Gastrocnemius medialis (tissue), 4 donors: Measurements from ENCODE around the gene COASY. TPM values are rescaled to one million over a fixed set of nuclear protein-coding genes. Genes with fewer than 3 reads are reported as not detected.

ENCODE experiments used
- ATAC-seq, 2 donors: fragments of 150-250 bp; one replicate each; pipeline ENCODE4 v1.9.1; 2016
- DNase-seq, 2 donors: peaks; one replicate each; pipeline ENCODE4 v3.0.0-alpha.2; 2019
- H3K27ac ChIP-seq, 4 donors: fragments of 200-600 bp; sonication (generic); 1 replicate in 1 of 4; 2 replicates in 3 of 4; pipeline ENCODE4 v1.5.1; 2016 to 2018; ENCODE audit warnings: mild to moderate bottlenecking in 2 of 4, moderate library complexity in 1 of 4
- H3K27me3 ChIP-seq, 3 donors: fragments of 200-600 bp; sonication (generic) in 2 of 3; 1 replicate in 1 of 3; 2 replicates in 2 of 3; pipeline versions ENCODE4 v1.5.1 to v1.6.0; 2016 to 2019; ENCODE audit warnings: mild to moderate bottlenecking in 1 of 3, moderate library complexity in 1 of 3
- H3K36me3 ChIP-seq, 2 donors: fragments of 200-600 bp; sonication (generic) in 1 of 2; one replicate each; pipeline ENCODE4 v1.5.1; 2017 to 2018
- H3K4me1 ChIP-seq, 2 donors: fragments of 200-600 bp; sonication (generic) in 1 of 2; one replicate each; pipeline ENCODE4 v1.5.1; 2016 to 2017; ENCODE audit warnings: mild to moderate bottlenecking in 2 of 2
- H3K4me3 ChIP-seq, 4 donors: fragments of 200-600 bp; sonication (generic) in 3 of 4; 1 replicate in 1 of 4; 2 replicates in 3 of 4; pipeline ENCODE4 v1.5.1; 2016 to 2019; ENCODE audit warnings: mild to moderate bottlenecking in 2 of 4
- H3K9me3 ChIP-seq, 3 donors: fragments of 200-600 bp; sonication (generic) in 2 of 3; 1 replicate in 1 of 3; 2 replicates in 2 of 3; pipeline ENCODE4 v1.5.1; 2016 to 2019
- CTCF ChIP-seq, 5 experiments: fragments of 450-650 bp in 3 of 5; fragments of 200-600 bp in 2 of 5; sonication (generic) in 2 of 5; IDR thresholded peaks in 4 of 5; conservative IDR thresholded peaks in 1 of 5; 1 replicate in 4 of 5; 2 replicates in 1 of 5; pipeline ENCODE4 v1.5.1; 2016 to 2019; ENCODE audit warnings: antibody characterized with exemption in 5 of 5, mild to moderate bottlenecking in 3 of 5, moderate library complexity in 3 of 5
- POLR2A ChIP-seq, 2 donors: fragments of 450-650 bp; IDR thresholded peaks; one replicate each; pipeline ENCODE4 v1.6.1; 2017; ENCODE audit warnings: antibody characterized with exemption in 2 of 2, mild to moderate bottlenecking in 2 of 2, moderate library complexity in 2 of 2
- in situ Hi-C, 4 donors: fragments of 200-750 bp; cut with MboI; loops; one replicate each; pipeline versions ENCODE4 v1.15.0 to v1.8.0; 2017; ENCODE audit warnings: low sequenced_read_pairs in 4 of 4
- intact Hi-C: fragments of 100-400 bp; cut with DNase I; formaldehyde crosslinking; loops from one replicate; pipeline ENCODE4 v1.15.1; 2023; ENCODE audit warnings: low total_unique reads
- total RNA-seq, 4 donors: library from RNA; depleted of rRNA; stranded (reverse); fragments of >200 nt; gene quantifications; one replicate each; pipeline versions ENCODE4 v1.1.0 to v1.2.3, GENCODE V29; 2016

The COASY gene
- total RNA-seq, 4 donors from 2014 or later: 22.4 to 39.9 (median 27.5) TPM

GRCh38 chr17:42585353-42585752 lies 23.4 kb downstream of the COASY start:
- in situ Hi-C loops: loop anchor here (10.0 to 25.0 kb wide), 4 partner anchors 99 to 179 kb away; partner anchors contain the start of genes CCR10 (in 3 of the 4), CNTNAP1 (in 3 of the 4), PLEKHH3 (in 2 of the 4) and RAMP2 (in 2 of the 4)
- DNase-seq: no peak
- H3K36me3 ChIP-seq: peaks cover 0 to 97% of the 10 kb centered on the region in 2 donors
- H3K4me3 ChIP-seq: no peak overlapping the region
- TF ChIP-seq CTCF (IDR thresholded peaks at IDR 0.05 in 4 of 5, conservative IDR thresholded peaks at IDR 0.05 in 1 of 5) (no peak), POLR2A (IDR thresholded peaks at IDR 0.05) (no peak)
- H3K9me3 ChIP-seq: no peaks in the 10 kb centered on the region
- H3K27me3 ChIP-seq: no peaks in the 10 kb centered on the region
- peaks cover 14 to 29% of the 10 kb centered on the region in 2 donors for H3K4me1 ChIP-seq
- peak in 1 of 2 donors; percentile 32 for ATAC-seq
- intact Hi-C loops: no loop called here
- H3K27ac ChIP-seq: peak overlapping the region in 3 of 4 donors; percentile 4 to 61 (median 46)

- no peaks in the 10 kb centered on the region for H3K9me3 ChIP-seq
- H3K36me3 ChIP-seq: peaks cover 0 to 97% of the 10 kb centered on the region in 2 donors
- intact Hi-C loops (no loop called here), in situ Hi-C loops (loop anchor here (10.0 to 25.0 kb wide), 4 partner anchors 98 to 178 kb away; partner anchors contain the start of genes CCR10 (in 3 of the 4), CNTNAP1 (in 3 of the 4), PLEKHH3 (in 2 of the 4) and RAMP2 (in 2 of the 4))
- TF ChIP-seq CTCF (IDR thresholded peaks at IDR 0.05 in 4 of 5, conservative IDR thresholded peaks at IDR 0.05 in 1 of 5) (no peak), POLR2A (IDR thresholded peaks at IDR 0.05) (no peak)
- ATAC-seq: peak in 1 of 2 donors; percentile 19
- no peak for DNase-seq
- no peaks in the 10 kb centered on the region for H3K27me3 ChIP-seq
- H3K4me1 ChIP-seq: peaks cover 14 to 29% of the 10 kb centered on the region in 2 donors
- peak overlapping the region in 3 of 4 donors; percentile 13 to 61 (median 59) for H3K27ac ChIP-seq
- no peak overlapping the region for H3K4me3 ChIP-seq
Measured at GRCh38 chr17:42586514-42587230, 24.7 kb downstream of the COASY start.

GRCh38 chr17:42590886-42591285 lies 28.9 kb downstream of the COASY start:
- peaks cover 14 to 22% of the 10 kb centered on the region in 2 donors for H3K4me1 ChIP-seq
- in situ Hi-C loops (loop anchor here in 2 of 4 donors (25.0 kb wide), 2 partner anchors 96 to 171 kb away; partner anchors contain the start of genes CCR10 (in 2 of the 2), CNTNAP1 (in 2 of the 2), PLEKHH3 (in 2 of the 2) and RAMP2 (in 1 of the 2)), intact Hi-C loops (no loop called here)
- DNase-seq (no peak), ATAC-seq (no peak)
- H3K27ac ChIP-seq: no peak overlapping the region
- TF ChIP-seq POLR2A (IDR thresholded peaks at IDR 0.05): no peak
- TF ChIP-seq CTCF (IDR thresholded peaks at IDR 0.05 in 4 of 5, conservative IDR thresholded peaks at IDR 0.05 in 1 of 5): no peak
- no peak overlapping the region for H3K4me3 ChIP-seq
- no peaks in the 10 kb centered on the region for H3K27me3 ChIP-seq
- no peaks in the 10 kb centered on the region for H3K9me3 ChIP-seq
- peaks cover 0 to 60% of the 10 kb centered on the region in 2 donors for H3K36me3 ChIP-seq

GRCh38 chr17:42591411-42591810 lies 29.5 kb downstream of the COASY start:
- intact Hi-C loops: no loop called here
- peaks cover 0 to 55% of the 10 kb centered on the region in 2 donors for H3K36me3 ChIP-seq
- in situ Hi-C loops: loop anchor here in 2 of 4 donors (25.0 kb wide), 2 partner anchors 96 to 171 kb away; partner anchors contain the start of genes CCR10 (in 2 of the 2), CNTNAP1 (in 2 of the 2), PLEKHH3 (in 2 of the 2) and RAMP2 (in 1 of the 2)
- no peak overlapping the region for H3K4me3 ChIP-seq
- ATAC-seq (no peak), DNase-seq (no peak)
- H3K27ac ChIP-seq: no peak overlapping the region
- no peak for TF ChIP-seq POLR2A (IDR thresholded peaks at IDR 0.05)
- TF ChIP-seq CTCF (IDR thresholded peaks at IDR 0.05 in 4 of 5, conservative IDR thresholded peaks at IDR 0.05 in 1 of 5): no peak
- H3K9me3 ChIP-seq: no peaks in the 10 kb centered on the region
- peaks cover 14 to 17% of the 10 kb centered on the region in 2 donors for H3K4me1 ChIP-seq
- H3K27me3 ChIP-seq: no peaks in the 10 kb centered on the region
